HepG2 (cell line): Measurements from ENCODE around the gene ELOVL5. TPM values are rescaled to one million over a fixed set of nuclear protein-coding genes. Genes with fewer than 3 reads are reported as not detected.

Source experiments
- GATAD1 ChIP-seq: IDR thresholded peaks from 2 replicates; pipeline ENCODE4 v1.6.1; 2016; ENCODE audit warnings: missing genetic modification reagents, missing compliant biosample characterization
- HNF4A ChIP-seq: sonication (generic); formaldehyde crosslinking; IDR thresholded peaks from 2 replicates; pipeline ENCODE4 v1.4.0; 2020; ENCODE audit warnings: missing genetic modification reagents
- HNRNPL ChIP-seq: fragments of 200-400 bp; formaldehyde crosslinking; IDR thresholded peaks from 2 replicates; pipeline ENCODE4 v1.6.1; 2017; ENCODE audit warnings: mild to moderate bottlenecking, low read depth, low read length
- KDM5A ChIP-seq: fragments of 200-600 bp; sonication (generic); IDR thresholded peaks from 2 replicates; pipeline ENCODE4 v1.7.0; 2018; ENCODE audit warnings: antibody characterized with exemption, mild to moderate bottlenecking, low read length, borderline replicate concordance
- NAIF1 ChIP-seq: sonication (generic); formaldehyde crosslinking; IDR thresholded peaks from 2 replicates; pipeline ENCODE4 v1.5.0; 2020; ENCODE audit warnings: mild to moderate bottlenecking, missing genetic modification reagents, borderline replicate concordance
- RFX3 ChIP-seq: IDR thresholded peaks from 2 replicates; pipeline ENCODE4 v1.6.1; 2016; ENCODE audit warnings: missing biosample characterization, missing genetic modification reagents
- SMAD3 ChIP-seq: sonication (generic); formaldehyde crosslinking; IDR thresholded peaks from 2 replicates; pipeline ENCODE4 v1.4.0; 2020; ENCODE audit warnings: missing genetic modification reagents
- SMARCE1 ChIP-seq: fragments of 450-650 bp; IDR thresholded peaks from 2 replicates; pipeline ENCODE4 v1.6.1; 2017; ENCODE audit warnings: borderline replicate concordance
- TOPORS ChIP-seq: sonication (generic); formaldehyde crosslinking; IDR thresholded peaks from 2 replicates; pipeline ENCODE4 v1.8.0; 2023; ENCODE audit warnings: mild to moderate bottlenecking, missing genetic modification reagents
- ZNF263 ChIP-seq: sonication (generic); formaldehyde crosslinking; IDR thresholded peaks from 2 replicates; pipeline ENCODE4 v1.4.0; 2020; ENCODE audit warnings: missing genetic modification reagents
- ZNF451 ChIP-seq: sonication (generic); formaldehyde crosslinking; IDR thresholded peaks from 2 replicates; pipeline ENCODE4 v1.5.0; 2020; ENCODE audit warnings: mild to moderate bottlenecking, missing genetic modification reagents
- polyA plus RNA-seq, 8 experiments: library from polyadenylated mRNA; depleted of rRNA in 3 of 8; stranded (reverse) in 7 of 8; unstranded in 1 of 8; fragments of >200 nt; fragmentation: Illumina TruSeq in 4 of 8; extraction: Trizol in 4 of 8; gene quantifications; 2 replicates each; pipeline versions ENCODE4 v1.2.1 to v1.2.3, GENCODE V29; 2011 to 2016; ENCODE audit warnings: low read depth in 4 of 8, missing spikeins in 1 of 8, mixed read lengths in 1 of 8; ENCODE audit not compliant: insufficient read depth in 1 of 8
- total RNA-seq, 5 experiments: library from RNA; depleted of rRNA; stranded (reverse); fragments of >200 nt; fragmentation: Illumina TruSeq; extraction: Trizol; gene quantifications; 2 replicates each; pipeline ENCODE4 v1.2.3, GENCODE V29; 2016; ENCODE audit warnings: low read depth in 1 of 5
- TF ChIP-seq, protein P1 (sequence below): sonication (generic); formaldehyde crosslinking; IDR thresholded peaks from 2 replicates; pipeline ENCODE4 v1.8.1; 2023; ENCODE audit warnings: mild to moderate bottlenecking, missing genetic modification reagents, borderline replicate concordance
- TF ChIP-seq, protein P2 (sequence below): sonication (generic); formaldehyde crosslinking; IDR thresholded peaks from 2 replicates; pipeline ENCODE4 v1.5.0; 2020; ENCODE audit warnings: mild to moderate bottlenecking, missing genetic modification reagents
- TF ChIP-seq, protein P3 (sequence below): sonication (generic); formaldehyde crosslinking; IDR thresholded peaks from 2 replicates; pipeline ENCODE4 v1.4.0; 2020; ENCODE audit warnings: missing genetic modification reagents
- TF ChIP-seq, protein P4 (sequence below): sonication (generic); formaldehyde crosslinking; IDR thresholded peaks from 2 replicates; pipeline ENCODE4 v1.4.0; 2020; ENCODE audit warnings: mild to moderate bottlenecking, missing genetic modification reagents, borderline replicate concordance
- TF ChIP-seq, protein P5 (sequence below): sonication (generic); formaldehyde crosslinking; IDR thresholded peaks from 2 replicates; pipeline ENCODE4 v1.4.0; 2020; ENCODE audit warnings: missing genetic modification reagents, mild to moderate bottlenecking, borderline replicate concordance
- TF ChIP-seq, protein P6 (sequence below): sonication (generic); formaldehyde crosslinking; IDR thresholded peaks from 2 replicates; pipeline ENCODE4 v1.5.1; 2020; ENCODE audit warnings: missing genetic modification reagents, mild to moderate bottlenecking, borderline replicate concordance

ELOVL5 gene
- total and polyA plus RNA-seq, 2 of the 13 experiments (the other 11 are each of a cell fraction or from before 2014, with no cell fraction given) = 50.1 to 72.4 TPM

DNA sequence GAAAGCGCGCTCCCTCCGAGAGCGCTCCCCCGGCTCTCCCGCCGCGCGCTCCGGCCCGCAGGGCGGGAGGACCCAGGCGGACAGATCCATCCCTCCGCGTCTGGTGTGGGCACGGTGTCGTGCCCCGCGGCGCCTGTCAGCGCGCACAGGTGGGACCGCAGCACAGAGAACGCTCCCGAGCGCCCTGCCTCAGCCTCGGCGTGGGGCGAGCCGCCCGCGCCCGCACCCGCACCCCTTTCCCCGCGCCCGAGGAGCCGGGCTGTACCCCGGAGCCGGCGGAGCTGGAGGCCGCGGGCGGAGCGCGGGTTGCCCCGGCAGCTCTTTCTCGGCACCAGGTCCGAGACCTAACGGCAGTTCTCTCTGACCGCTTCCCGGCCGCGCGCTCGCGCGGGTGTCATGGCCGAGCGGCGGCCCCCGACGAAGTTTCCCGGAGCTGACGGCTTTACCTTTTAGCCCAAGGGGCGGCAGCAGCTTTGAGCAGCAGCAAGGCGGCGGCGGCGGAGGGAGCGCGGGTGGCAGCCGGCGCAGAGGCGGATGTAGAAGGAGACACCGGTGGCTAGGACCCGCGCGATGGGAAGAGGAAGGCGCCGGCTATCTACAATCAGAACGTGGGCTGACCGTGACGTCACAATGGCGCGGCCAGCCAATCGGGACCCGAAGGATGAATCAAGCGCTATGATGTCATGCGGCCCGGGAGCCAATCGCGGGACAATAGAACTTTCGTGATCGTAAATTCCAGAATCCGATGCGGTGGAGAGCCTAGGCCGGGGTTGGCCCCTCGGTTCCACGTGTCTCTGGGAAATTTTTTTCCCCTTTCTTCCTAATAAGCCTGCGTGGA, at the start of gene ELOVL5 (continued):
- TF ChIP-seq, protein P1, sequence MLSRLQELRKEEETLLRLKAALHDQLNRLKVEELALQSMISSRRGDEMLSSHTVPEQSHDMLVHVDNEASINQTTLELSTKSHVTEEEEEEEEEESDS = no peak
- TF ChIP-seq SMARCE1 (no peak), KDM5A (0 out of 2 replicates have a peak, but pooled peaks have one; percentile 54), ZNF451 (CRISPR knock-in tag) (peak; percentile 60; the same call in 1 of the 2 replicates), NAIF1 (CRISPR knock-in tag) (no peak), RFX3 (CRISPR knock-in tag) (no peak), TOPORS (CRISPR knock-in tag) (no peak; the same call in 1 of the 2 replicates), GATAD1 (CRISPR knock-in tag) (peak; percentile 79), SMAD3 (CRISPR knock-in tag) (no peak), HNRNPL (peak; percentile 29; the same call in 1 of the 2 replicates), ZNF263 (CRISPR knock-in tag) (no peak; the same call in 1 of the 2 replicates), HNF4A (CRISPR knock-in tag) (no peak)
- TF ChIP-seq, protein P2, sequence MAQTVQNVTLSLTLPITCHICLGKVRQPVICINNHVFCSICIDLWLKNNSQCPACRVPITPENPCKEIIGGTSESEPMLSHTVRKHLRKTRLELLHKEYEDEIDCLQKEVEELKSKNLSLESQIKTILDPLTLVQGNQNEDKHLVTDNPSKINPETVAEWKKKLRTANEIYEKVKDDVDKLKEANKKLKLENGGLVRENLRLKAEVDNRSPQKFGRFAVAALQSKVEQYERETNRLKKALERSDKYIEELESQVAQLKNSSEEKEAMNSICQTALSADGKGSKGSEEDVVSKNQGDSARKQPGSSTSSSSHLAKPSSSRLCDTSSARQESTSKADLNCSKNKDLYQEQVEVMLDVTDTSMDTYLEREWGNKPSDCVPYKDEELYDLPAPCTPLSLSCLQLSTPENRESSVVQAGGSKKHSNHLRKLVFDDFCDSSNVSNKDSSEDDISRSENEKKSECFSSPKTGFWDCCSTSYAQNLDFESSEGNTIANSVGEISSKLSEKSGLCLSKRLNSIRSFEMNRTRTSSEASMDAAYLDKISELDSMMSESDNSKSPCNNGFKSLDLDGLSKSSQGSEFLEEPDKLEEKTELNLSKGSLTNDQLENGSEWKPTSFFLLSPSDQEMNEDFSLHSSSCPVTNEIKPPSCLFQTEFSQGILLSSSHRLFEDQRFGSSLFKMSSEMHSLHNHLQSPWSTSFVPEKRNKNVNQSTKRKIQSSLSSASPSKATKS (CRISPR knock-in tag) = no peak; the same call in 1 of the 2 replicates
- TF ChIP-seq, protein P3, sequence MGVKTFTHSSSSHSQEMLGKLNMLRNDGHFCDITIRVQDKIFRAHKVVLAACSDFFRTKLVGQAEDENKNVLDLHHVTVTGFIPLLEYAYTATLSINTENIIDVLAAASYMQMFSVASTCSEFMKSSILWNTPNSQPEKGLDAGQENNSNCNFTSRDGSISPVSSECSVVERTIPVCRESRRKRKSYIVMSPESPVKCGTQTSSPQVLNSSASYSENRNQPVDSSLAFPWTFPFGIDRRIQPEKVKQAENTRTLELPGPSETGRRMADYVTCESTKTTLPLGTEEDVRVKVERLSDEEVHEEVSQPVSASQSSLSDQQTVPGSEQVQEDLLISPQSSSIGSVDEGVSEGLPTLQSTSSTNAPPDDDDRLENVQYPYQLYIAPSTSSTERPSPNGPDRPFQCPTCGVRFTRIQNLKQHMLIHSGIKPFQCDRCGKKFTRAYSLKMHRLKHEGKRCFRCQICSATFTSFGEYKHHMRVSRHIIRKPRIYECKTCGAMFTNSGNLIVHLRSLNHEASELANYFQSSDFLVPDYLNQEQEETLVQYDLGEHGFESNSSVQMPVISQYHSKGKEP (CRISPR knock-in tag) = no peak
- TF ChIP-seq, protein P4, sequence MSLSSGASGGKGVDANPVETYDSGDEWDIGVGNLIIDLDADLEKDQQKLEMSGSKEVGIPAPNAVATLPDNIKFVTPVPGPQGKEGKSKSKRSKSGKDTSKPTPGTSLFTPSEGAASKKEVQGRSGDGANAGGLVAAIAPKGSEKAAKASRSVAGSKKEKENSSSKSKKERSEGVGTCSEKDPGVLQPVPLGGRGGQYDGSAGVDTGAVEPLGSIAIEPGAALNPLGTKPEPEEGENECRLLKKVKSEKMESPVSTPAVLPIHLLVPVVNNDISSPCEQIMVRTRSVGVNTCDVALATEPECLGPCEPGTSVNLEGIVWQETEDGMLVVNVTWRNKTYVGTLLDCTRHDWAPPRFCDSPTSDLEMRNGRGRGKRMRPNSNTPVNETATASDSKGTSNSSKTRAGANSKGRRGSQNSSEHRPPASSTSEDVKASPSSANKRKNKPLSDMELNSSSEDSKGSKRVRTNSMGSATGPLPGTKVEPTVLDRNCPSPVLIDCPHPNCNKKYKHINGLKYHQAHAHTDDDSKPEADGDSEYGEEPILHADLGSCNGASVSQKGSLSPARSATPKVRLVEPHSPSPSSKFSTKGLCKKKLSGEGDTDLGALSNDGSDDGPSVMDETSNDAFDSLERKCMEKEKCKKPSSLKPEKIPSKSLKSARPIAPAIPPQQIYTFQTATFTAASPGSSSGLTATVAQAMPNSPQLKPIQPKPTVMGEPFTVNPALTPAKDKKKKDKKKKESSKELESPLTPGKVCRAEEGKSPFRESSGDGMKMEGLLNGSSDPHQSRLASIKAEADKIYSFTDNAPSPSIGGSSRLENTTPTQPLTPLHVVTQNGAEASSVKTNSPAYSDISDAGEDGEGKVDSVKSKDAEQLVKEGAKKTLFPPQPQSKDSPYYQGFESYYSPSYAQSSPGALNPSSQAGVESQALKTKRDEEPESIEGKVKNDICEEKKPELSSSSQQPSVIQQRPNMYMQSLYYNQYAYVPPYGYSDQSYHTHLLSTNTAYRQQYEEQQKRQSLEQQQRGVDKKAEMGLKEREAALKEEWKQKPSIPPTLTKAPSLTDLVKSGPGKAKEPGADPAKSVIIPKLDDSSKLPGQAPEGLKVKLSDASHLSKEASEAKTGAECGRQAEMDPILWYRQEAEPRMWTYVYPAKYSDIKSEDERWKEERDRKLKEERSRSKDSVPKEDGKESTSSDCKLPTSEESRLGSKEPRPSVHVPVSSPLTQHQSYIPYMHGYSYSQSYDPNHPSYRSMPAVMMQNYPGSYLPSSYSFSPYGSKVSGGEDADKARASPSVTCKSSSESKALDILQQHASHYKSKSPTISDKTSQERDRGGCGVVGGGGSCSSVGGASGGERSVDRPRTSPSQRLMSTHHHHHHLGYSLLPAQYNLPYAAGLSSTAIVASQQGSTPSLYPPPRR (CRISPR knock-in tag) = no peak
- TF ChIP-seq, protein P5, sequence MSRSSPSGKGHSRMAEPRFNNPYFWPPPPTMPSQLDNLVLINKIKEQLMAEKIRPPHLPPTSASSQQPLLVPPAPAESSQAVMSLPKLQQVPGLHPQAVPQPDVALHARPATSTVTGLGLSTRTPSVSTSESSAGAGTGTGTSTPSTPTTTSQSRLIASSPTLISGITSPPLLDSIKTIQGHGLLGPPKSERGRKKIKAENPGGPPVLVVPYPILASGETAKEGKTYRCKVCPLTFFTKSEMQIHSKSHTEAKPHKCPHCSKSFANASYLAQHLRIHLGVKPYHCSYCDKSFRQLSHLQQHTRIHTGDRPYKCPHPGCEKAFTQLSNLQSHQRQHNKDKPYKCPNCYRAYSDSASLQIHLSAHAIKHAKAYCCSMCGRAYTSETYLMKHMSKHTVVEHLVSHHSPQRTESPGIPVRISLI (CRISPR knock-in tag) = peak; percentile 84
- TF ChIP-seq, protein P6, sequence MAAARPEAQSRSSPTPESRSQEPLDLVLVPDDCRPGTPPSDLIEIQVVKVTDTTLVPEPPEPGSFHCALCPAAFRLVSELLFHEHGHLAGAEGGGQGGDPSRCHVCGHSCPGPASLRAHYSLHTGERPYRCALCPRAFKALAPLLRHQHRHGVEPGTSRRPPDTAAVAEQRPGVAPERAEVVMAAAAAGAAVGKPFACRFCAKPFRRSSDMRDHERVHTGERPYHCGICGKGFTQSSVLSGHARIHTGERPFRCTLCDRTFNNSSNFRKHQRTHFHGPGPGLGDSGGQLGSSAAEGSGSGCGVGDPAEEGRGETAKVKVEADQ (CRISPR knock-in tag) = no peak
